B cell (primary cell): ENCODE results near the gene TMCC3. TPM values are rescaled to one million over a fixed set of nuclear protein-coding genes. Genes with fewer than 3 reads are reported as not detected.

ENCODE experiments used
- ATAC-seq: fragments of 200-7000 bp; cut with Tn5 transposase; one replicate; pipeline ENCODE4 v1.10.0; 2021; ENCODE audit warnings: low read depth, mild to moderate bottlenecking, moderate number of reproducible peaks, moderate library complexity
- CTCF ChIA-PET: fragments of 350-600 bp; sonication (Branson Sonifier 250); formaldehyde crosslinking; loops from one replicate; lab custom pipeline; 2021; ENCODE audit warnings: antibody characterized with exemption, inconsistent platforms; lab: Charles Lee
- POLR2A ChIA-PET: fragments of 350-600 bp; sonication (Branson Sonifier 250); formaldehyde crosslinking; loops from one replicate; lab custom pipeline; 2021; ENCODE audit warnings: antibody characterized with exemption; lab: Charles Lee
- DNase-seq: peaks from one replicate; pipeline ENCODE4 v3.0.0; 2013
- H2AFZ ChIP-seq: 2 replicates; pipeline ENCODE4 v1.6.1; 2012; ENCODE audit warnings: mild to moderate bottlenecking, low read depth, low read length; ENCODE audit not compliant: insufficient read depth, poor library complexity, severe bottlenecking
- H3K27ac ChIP-seq, 2 donors: 1 replicate in 1 of 2; 2 replicates in 1 of 2; pipeline ENCODE4 v1.5.1; 2012 to 2013; ENCODE audit warnings: low read length in 2 of 2, mild to moderate bottlenecking in 2 of 2, moderate library complexity in 1 of 2
- H3K27me3 ChIP-seq, 4 experiments: fragments of 200-600 bp in 1 of 4; sonication (generic) in 1 of 4; replicated peaks in 1 of 4; 1 replicate in 2 of 4; 2 replicates in 2 of 4; pipeline versions ENCODE4 v1.6.1 to v1.7.0; 2013 to 2016; ENCODE audit warnings: low read length in 3 of 4, mild to moderate bottlenecking in 2 of 4, mixed read lengths in 1 of 4, moderate library complexity in 1 of 4; ENCODE audit not compliant: insufficient read depth in 4 of 4, control insufficient read depth in 3 of 4; ENCODE audit errors: control extremely low read depth in 1 of 4
- H3K36me3 ChIP-seq, 2 experiments: replicated peaks in 1 of 2; 1 replicate in 1 of 2; 2 replicates in 1 of 2; pipeline versions ENCODE4 v1.6.1 to v1.7.1; 2013; ENCODE audit warnings: low read length in 1 of 2; ENCODE audit not compliant: insufficient read depth in 2 of 2, control insufficient read depth in 1 of 2; ENCODE audit errors: control extremely low read depth in 1 of 2, extremely low read depth in 1 of 2
- H3K4me1 ChIP-seq, 2 donors: fragments of 200-600 bp in 1 of 2; sonication (generic) in 1 of 2; 1 replicate in 1 of 2; 2 replicates in 1 of 2; pipeline versions ENCODE4 v1.5.1 to v1.6.1; 2013 to 2017; ENCODE audit warnings: low read length in 2 of 2; ENCODE audit not compliant: control insufficient read depth in 2 of 2, insufficient read depth in 2 of 2
- H3K4me2 ChIP-seq: replicated peaks from 2 replicates; pipeline ENCODE3; 2012; ENCODE audit warnings: mild to moderate bottlenecking, low read depth, low read length; ENCODE audit not compliant: poor library complexity, severe bottlenecking
- H3K4me3 ChIP-seq, 5 experiments: fragments of 200-600 bp in 1 of 5; sonication (generic) in 1 of 5; 1 replicate in 3 of 5; 2 replicates in 2 of 5; pipeline versions ENCODE4 v1.5.1 to v1.7.0; 2011 to 2016; ENCODE audit warnings: low read length in 4 of 5, mild to moderate bottlenecking in 4 of 5, low read depth in 2 of 5, control low read depth in 1 of 5, moderate library complexity in 1 of 5; ENCODE audit not compliant: insufficient read depth in 1 of 5; ENCODE audit errors: control extremely low read depth in 1 of 5, extremely low read depth in 1 of 5
- H3K79me2 ChIP-seq: fragments of 200-600 bp; sonication (generic); one replicate; pipeline ENCODE4 v1.6.0; 2016; ENCODE audit warnings: low read length; ENCODE audit not compliant: control insufficient read depth, insufficient read depth
- H3K9ac ChIP-seq: fragments of 200-600 bp; sonication (generic); 2 replicates; pipeline ENCODE4 v1.6.1; 2017; ENCODE audit warnings: mild to moderate bottlenecking, low read length, moderate library complexity
- H3K9me3 ChIP-seq, 3 donors: one replicate each; pipeline versions ENCODE4 v1.6.1 to v1.7.1; 2013; ENCODE audit warnings: low read length in 2 of 3; ENCODE audit not compliant: control insufficient read depth in 2 of 3, insufficient read depth in 1 of 3; ENCODE audit errors: control extremely low read depth in 1 of 3
- H4K20me1 ChIP-seq: 2 replicates; pipeline ENCODE4 v1.6.0; 2012; ENCODE audit warnings: mild to moderate bottlenecking, low read length; ENCODE audit not compliant: insufficient read depth, control insufficient read depth, poor library complexity, severe bottlenecking
- H3K27ac Mint-ChIP-seq: one replicate; pipeline ENCODE4 v1.8.0; 2021; ENCODE audit warnings: mixed read lengths
- H3K27me3 Mint-ChIP-seq: one replicate; pipeline ENCODE4 v1.8.0; 2021; ENCODE audit warnings: mixed read lengths
- H3K4me1 Mint-ChIP-seq: one replicate; pipeline ENCODE4 v1.8.0; 2021; ENCODE audit warnings: mixed read lengths
- H3K4me3 Mint-ChIP-seq: one replicate; pipeline ENCODE4 v1.8.0; 2021; ENCODE audit warnings: mixed read lengths
- H3K9me3 Mint-ChIP-seq: one replicate; pipeline ENCODE4 v1.8.0; 2022; ENCODE audit warnings: mixed read lengths; ENCODE audit not compliant: insufficient read depth
- EZH2 ChIP-seq: IDR thresholded peaks from 2 replicates; pipeline ENCODE4 v1.6.1; 2012; ENCODE audit warnings: borderline replicate concordance, low read depth, mild to moderate bottlenecking, moderate library complexity, low read length; ENCODE audit not compliant: insufficient read depth, poor library complexity, severe bottlenecking
- whole genome bisulfite sequencing: methylation state at CpG from one replicate; pipeline ENCODE4 v1.1.5; 2013; ENCODE audit warnings: missing lambda C conversion rate; ENCODE audit not compliant: insufficient coverage; 5-methylcytosine and 5-hydroxymethylcytosine counted together
- intact Hi-C: fragments of 100-400 bp; cut with micrococcal nuclease; formaldehyde crosslinking; loops from one replicate; pipeline ENCODE4 v1.10.0; 2022
- polyA plus RNA-seq: library from polyadenylated mRNA; depleted of rRNA; stranded (reverse); fragments of >200 nt; gene quantifications from 2 replicates; pipeline ENCODE4 v1.2.3, GENCODE V29; 2012
- total RNA-seq, 2 donors: library from RNA; stranded (reverse); fragments of 120-200 nt in 1 of 2; gene quantifications; 1 replicate in 1 of 2; 2 replicates in 1 of 2; pipeline versions ENCODE4 v1.2.3 to v1.2.4, GENCODE V29; 2013 to 2022
- TF ChIP-seq, protein P1 (sequence below): fragments of 200-600 bp; IDR thresholded peaks from one replicate; pipeline ENCODE4 v1.8.0; 2022; ENCODE audit warnings: antibody characterized with exemption, mild to moderate bottlenecking

Gene TMCC3
- total and polyA plus RNA-seq, 2 donors (not counting 1 experiment from before 2014, with no cell fraction given) = 4.5 to 8.8 TPM

DNA sequence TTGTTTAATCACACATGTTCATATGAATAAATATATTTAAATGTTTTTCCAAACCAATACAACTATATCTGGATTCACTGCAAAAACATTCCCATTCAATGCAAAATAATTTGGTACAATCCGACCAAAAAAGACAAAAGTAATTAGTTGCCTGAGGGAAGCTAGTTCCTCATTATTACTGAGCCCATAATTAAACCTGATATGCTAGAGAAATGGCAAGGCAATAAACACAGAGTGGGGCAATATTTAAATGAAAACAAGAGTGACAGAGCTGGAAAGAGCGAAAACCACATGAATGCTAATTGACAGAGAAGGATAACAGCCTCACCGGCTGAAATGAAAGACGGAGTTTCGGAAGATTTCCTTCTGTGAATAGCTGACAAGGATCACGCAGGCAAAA lies 82.6 kb downstream of the TMCC3 start:
- Histone ChIP-seq H3K79me2 (no peaks in the 10 kb centered on the region), H4K20me1 (no peaks in the 10 kb centered on the region), H3K9me3 (no peaks in the 10 kb centered on the region), H3K27me3 (no peaks in the 10 kb centered on the region), H3K9ac (no peak overlapping the region), H3K36me3 (peaks cover 0 to 20% of the 10 kb centered on the region in 2 experiments), H3K4me3 (no peak overlapping the region), H3K27ac (no peak overlapping the region), H3K4me1 (peaks cover 0 to 2% of the 10 kb centered on the region in 2 donors), H3K4me2 (no peak overlapping the region), H2AFZ (no peak overlapping the region)
- ATAC-seq (no peak), DNase-seq (no peak)
- ChIA-PET CTCF (no interaction called here), POLR2A (no interaction called here)
- H3K4me3 Mint-ChIP-seq = no peak overlapping the region
- no peaks in the 10 kb centered on the region for H3K27me3 Mint-ChIP-seq
- 98% methylated on average over 5 of the region's 6 CpGs for WGBS
- H3K9me3 Mint-ChIP-seq = no peaks in the 10 kb centered on the region
- intact Hi-C loops = no loop called here
- TF ChIP-seq, protein P1, sequence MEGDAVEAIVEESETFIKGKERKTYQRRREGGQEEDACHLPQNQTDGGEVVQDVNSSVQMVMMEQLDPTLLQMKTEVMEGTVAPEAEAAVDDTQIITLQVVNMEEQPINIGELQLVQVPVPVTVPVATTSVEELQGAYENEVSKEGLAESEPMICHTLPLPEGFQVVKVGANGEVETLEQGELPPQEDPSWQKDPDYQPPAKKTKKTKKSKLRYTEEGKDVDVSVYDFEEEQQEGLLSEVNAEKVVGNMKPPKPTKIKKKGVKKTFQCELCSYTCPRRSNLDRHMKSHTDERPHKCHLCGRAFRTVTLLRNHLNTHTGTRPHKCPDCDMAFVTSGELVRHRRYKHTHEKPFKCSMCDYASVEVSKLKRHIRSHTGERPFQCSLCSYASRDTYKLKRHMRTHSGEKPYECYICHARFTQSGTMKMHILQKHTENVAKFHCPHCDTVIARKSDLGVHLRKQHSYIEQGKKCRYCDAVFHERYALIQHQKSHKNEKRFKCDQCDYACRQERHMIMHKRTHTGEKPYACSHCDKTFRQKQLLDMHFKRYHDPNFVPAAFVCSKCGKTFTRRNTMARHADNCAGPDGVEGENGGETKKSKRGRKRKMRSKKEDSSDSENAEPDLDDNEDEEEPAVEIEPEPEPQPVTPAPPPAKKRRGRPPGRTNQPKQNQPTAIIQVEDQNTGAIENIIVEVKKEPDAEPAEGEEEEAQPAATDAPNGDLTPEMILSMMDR = no peak
- no peak for TF ChIP-seq EZH2
- H3K4me1 Mint-ChIP-seq = peaks cover 3% of the 10 kb centered on the region
- no peak overlapping the region for H3K27ac Mint-ChIP-seq

DNA sequence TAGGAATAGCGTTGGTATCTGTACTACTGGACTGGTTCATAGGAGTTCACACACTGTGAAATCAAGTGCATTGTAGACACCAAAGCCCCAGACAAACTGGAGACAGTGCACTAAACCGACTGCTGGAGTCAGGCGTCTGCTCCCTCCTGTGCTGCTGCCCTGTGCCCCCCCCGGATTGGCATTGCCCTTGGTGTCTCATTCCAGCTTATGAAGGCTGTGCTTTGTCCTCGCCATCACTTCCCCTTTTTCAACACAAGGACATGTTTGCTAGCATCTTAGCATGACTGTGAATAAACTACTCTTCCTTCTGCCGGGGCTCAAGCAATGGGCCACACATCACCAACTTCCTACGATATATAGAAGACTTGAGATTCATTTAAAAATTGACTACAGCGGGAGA lies 84.0 kb downstream of the TMCC3 start:
- ChIA-PET CTCF (interaction anchor here (1.0 kb wide), 1 partner anchor 22 kb away, joined by 5 read pairs; no protein-coding TSS in a partner anchor), POLR2A (no interaction called here)
- no peaks in the 10 kb centered on the region for H4K20me1 ChIP-seq
- DNase-seq (peak; percentile 17), ATAC-seq (peak; percentile 21)
- H3K9me3 ChIP-seq = no peaks in the 10 kb centered on the region
- no peak overlapping the region for H3K4me2 ChIP-seq
- H3K9ac ChIP-seq = no peak overlapping the region
- 64% methylated on average over 5 of the region's 8 CpGs for WGBS
- H3K4me1 ChIP-seq = peaks cover 0 to 11% of the 10 kb centered on the region in 2 donors
- H3K27ac ChIP-seq = no peak overlapping the region
- H3K4me3 Mint-ChIP-seq = no peak overlapping the region
- no peak overlapping the region for H3K27ac Mint-ChIP-seq
- H3K9me3 Mint-ChIP-seq = no peaks in the 10 kb centered on the region
- H3K79me2 ChIP-seq = no peaks in the 10 kb centered on the region
- no peaks in the 10 kb centered on the region for H3K27me3 Mint-ChIP-seq
- H3K4me3 ChIP-seq = no peak overlapping the region
- TF ChIP-seq EZH2 = no peak
- TF ChIP-seq, protein P1 = no peak
- H2AFZ ChIP-seq = no peak overlapping the region
- intact Hi-C loops = no loop called here
- H3K36me3 ChIP-seq = peaks cover 0 to 15% of the 10 kb centered on the region in 2 experiments
- no peaks in the 10 kb centered on the region for H3K27me3 ChIP-seq
- H3K4me1 Mint-ChIP-seq = peaks cover 8% of the 10 kb centered on the region
